Activated naive CD4-positive, alpha-beta T cell treated with anti-CD3 and anti-CD28 coated beads for 36 hours (primary cell): Measurements from ENCODE around the gene GRIK4. TPM values are rescaled to one million over a fixed set of nuclear protein-coding genes. Genes with fewer than 3 reads are reported as not detected.
A peak's percentile ranks its signal among the peaks of the same experiment; 100 is the strongest.

Experiments
- CTCF ChIA-PET: fragments of 350-600 bp; sonication (Branson Sonifier 250); formaldehyde crosslinking; loops from one replicate; lab custom pipeline; 2021; ENCODE audit warnings: antibody characterized with exemption; lab: Charles Lee
- DNase-seq: peaks from one replicate; pipeline ENCODE4 v3.0.0-alpha.2; 2020
- H3K27ac Mint-ChIP-seq: one replicate; pipeline ENCODE4 v1.8.0; 2021; ENCODE audit warnings: mild to moderate bottlenecking, mixed read lengths
- H3K27me3 Mint-ChIP-seq: one replicate; pipeline ENCODE4 v1.8.0; 2021; ENCODE audit warnings: low read depth, mixed read lengths
- H3K36me3 Mint-ChIP-seq: one replicate; pipeline ENCODE4 v1.8.0; 2021; ENCODE audit warnings: low read depth, mixed read lengths
- H3K4me1 Mint-ChIP-seq: one replicate; pipeline ENCODE4 v1.8.0; 2021; ENCODE audit warnings: low read depth, mixed read lengths
- H3K4me3 Mint-ChIP-seq: one replicate; pipeline ENCODE4 v1.8.0; 2021; ENCODE audit warnings: mild to moderate bottlenecking, moderate library complexity, mixed read lengths
- H3K9me3 Mint-ChIP-seq: one replicate; pipeline ENCODE4 v1.8.0; 2021; ENCODE audit warnings: mixed read lengths
- intact Hi-C: fragments of 100-400 bp; cut with micrococcal nuclease; formaldehyde crosslinking; loops from one replicate; pipeline ENCODE4 v1.15.1; 2023
- total RNA-seq, 2 experiments: library from RNA; stranded (reverse); gene quantifications; one replicate each; pipeline ENCODE4 v1.2.3, GENCODE V29; 2021

Gene GRIK4
- total RNA-seq, 2 experiments from 2014 or later, result not detected

DNA sequence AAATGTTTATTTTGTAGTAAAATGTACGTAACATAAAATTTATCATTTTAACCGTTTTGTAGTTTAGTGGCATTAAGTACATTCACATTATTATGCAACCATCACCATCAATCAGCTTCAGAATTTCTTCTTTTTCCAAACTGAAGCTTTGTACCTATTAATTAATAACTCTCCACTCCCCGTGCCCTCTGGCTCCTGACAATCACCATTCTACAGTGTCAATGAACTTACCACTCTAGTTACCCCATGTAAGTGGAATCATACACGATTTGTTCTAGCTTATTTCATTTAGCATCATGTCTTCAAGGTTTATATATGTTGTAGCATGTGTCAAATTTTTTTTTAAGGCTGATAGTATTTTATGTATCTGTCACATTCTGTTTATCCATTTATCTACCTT is 522.1 kb downstream of the GRIK4 start:
- no peak overlapping the region for H3K27ac Mint-ChIP-seq
- intact Hi-C loops, result no loop called here
- CTCF ChIA-PET, result no interaction called here

DNA sequence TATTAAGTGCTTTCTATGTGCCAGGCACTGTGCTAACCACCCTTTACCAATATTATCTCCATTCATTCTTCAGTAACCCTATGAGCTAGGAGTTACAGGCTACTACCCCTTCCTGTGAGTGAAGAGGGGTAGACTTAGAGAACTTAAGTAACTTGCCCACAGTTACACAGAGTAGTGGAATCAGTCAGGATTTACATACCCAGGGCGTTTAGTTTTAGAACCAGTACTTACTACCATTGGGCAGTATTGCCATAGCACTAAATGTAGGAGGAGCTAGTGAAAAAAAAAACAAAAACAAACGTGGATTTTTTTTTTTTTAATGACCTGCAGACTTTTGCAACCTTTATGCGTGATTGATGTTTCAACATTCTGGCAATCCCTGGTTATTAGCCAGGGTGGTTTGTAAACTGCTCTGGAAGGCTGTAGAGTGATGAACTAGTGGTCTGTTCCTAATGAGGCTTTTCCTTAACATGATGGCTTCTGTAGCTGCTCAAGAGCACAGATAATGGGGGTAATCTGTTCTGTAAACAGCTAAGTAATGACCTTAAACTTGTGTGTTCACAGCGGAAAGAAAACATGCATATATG is 523.7 kb downstream of the GRIK4 start:
- H3K4me1 Mint-ChIP-seq, result peaks cover 23% of the 10 kb centered on the region
- no peaks in the 10 kb centered on the region for H3K27me3 Mint-ChIP-seq
- H3K9me3 Mint-ChIP-seq, result no peaks in the 10 kb centered on the region
- no peak overlapping the region for H3K4me3 Mint-ChIP-seq
- intact Hi-C loops, result no loop called here
- peaks cover 1% of the 10 kb centered on the region for H3K36me3 Mint-ChIP-seq
- DNase-seq, result no peak
- CTCF ChIA-PET, result no interaction called here
- H3K27ac Mint-ChIP-seq, result no peak overlapping the region

More for the DNA sequence above, 522.1 kb downstream of the GRIK4 start:
- peaks cover 5% of the 10 kb centered on the region for H3K36me3 Mint-ChIP-seq
- no peak for DNase-seq
- H3K27me3 Mint-ChIP-seq, result no peaks in the 10 kb centered on the region
- peaks cover 22% of the 10 kb centered on the region for H3K4me1 Mint-ChIP-seq
- H3K4me3 Mint-ChIP-seq, result no peak overlapping the region
- H3K9me3 Mint-ChIP-seq, result no peaks in the 10 kb centered on the region

DNA sequence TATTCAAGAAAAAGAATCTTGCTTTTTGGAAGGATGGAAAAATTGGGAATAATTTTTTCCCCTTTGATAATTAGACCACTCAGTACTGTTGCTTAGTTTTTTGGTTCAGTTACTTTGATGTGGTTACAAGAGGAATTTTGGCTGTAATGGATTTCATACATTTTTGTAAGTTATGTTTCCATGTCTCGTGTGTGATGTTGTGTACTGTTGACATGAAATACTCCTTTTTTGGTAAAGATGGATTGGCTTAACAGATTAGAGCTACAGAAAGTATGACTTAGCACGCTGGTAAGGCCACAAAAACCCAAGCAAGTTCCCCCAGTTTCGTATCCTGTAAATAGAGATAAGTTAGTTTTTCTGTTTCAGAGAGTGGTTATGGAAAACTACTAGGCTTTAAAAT is 524.2 kb downstream of the GRIK4 start:
- peaks cover 20% of the 10 kb centered on the region for H3K4me1 Mint-ChIP-seq
- intact Hi-C loops, result loop anchor here (1.0 kb wide), 1 partner anchor 11 kb away; the partner anchor contains the start of gene TBCEL
- no peak overlapping the region for H3K4me3 Mint-ChIP-seq
- CTCF ChIA-PET, result no interaction called here
- H3K27me3 Mint-ChIP-seq, result no peaks in the 10 kb centered on the region
- no peaks in the 10 kb centered on the region for H3K36me3 Mint-ChIP-seq
- peak; percentile 12 for DNase-seq
- no peaks in the 10 kb centered on the region for H3K9me3 Mint-ChIP-seq
- no peak overlapping the region for H3K27ac Mint-ChIP-seq

DNA sequence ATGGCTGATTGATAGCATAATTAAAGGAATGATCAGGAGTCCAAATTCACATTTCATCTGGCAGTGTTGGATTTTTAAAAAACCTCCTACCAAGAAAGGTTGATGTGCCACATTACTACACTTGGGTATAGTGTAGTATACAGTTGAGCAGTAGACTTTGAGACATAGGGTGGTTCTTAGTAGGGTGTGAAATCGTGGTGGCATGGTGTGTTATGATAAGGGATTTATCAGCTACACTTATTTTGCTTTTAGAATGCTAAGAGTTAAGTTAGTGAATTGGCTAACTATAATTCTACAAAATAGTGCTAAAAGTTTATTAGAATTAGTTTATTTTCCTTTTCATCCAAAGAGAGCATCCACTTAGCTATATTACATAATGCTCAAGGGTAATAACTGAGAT is 525.5 kb downstream of the GRIK4 start:
- Mint-ChIP-seq H3K27me3 (no peaks in the 10 kb centered on the region), H3K4me1 (peaks cover 20% of the 10 kb centered on the region), H3K36me3 (no peaks in the 10 kb centered on the region), H3K4me3 (no peak overlapping the region), H3K9me3 (no peaks in the 10 kb centered on the region), H3K27ac (no peak overlapping the region)
- no peak for DNase-seq
- CTCF ChIA-PET, result no interaction called here
- intact Hi-C loops, result no loop called here

Other genes with a start within 250 kb of the GRIK4 start
- gene TLCD5, start 186.4 kb upstream of the GRIK4 start, total RNA-seq, result 1 to 10 TPM; 1.2 to 2.2 TPM
- gene ARHGEF12, start 175.3 kb upstream of the GRIK4 start, total RNA-seq, result 10 to 100 TPM; 15.4 to 16.5 TPM